H9 (cell line): Measurements from ENCODE around the gene MRRF. TPM values are rescaled to one million over a fixed set of nuclear protein-coding genes. Genes with fewer than 3 reads are reported as not detected.

Experiments used
- DNase-seq: peaks from one replicate; pipeline ENCODE4 v3.0.0-alpha.2; 2017
- H2AFZ ChIP-seq: one replicate; pipeline ENCODE4 v1.6.1; 2013; ENCODE audit warnings: mild to moderate bottlenecking, low read length, control low read depth, moderate library complexity
- H2AK5ac ChIP-seq: 2 replicates; pipeline ENCODE4 v1.6.1; 2013; ENCODE audit warnings: low read length, control low read depth, mixed read lengths; ENCODE audit not compliant: insufficient read length
- H2BK120ac ChIP-seq: one replicate; pipeline ENCODE4 v1.6.1; 2013; ENCODE audit warnings: low read depth, mild to moderate bottlenecking, low read length, control low read depth, inconsistent platforms; ENCODE audit not compliant: poor library complexity, severe bottlenecking
- H2BK12ac ChIP-seq: 2 replicates; pipeline ENCODE4 v1.6.1; 2013; ENCODE audit warnings: low read length, control low read depth, mixed read lengths, low read depth; ENCODE audit not compliant: insufficient read length
- H2BK15ac ChIP-seq: 2 replicates; pipeline ENCODE4 v1.6.1; 2013; ENCODE audit warnings: low read depth, low read length, control low read depth
- H2BK20ac ChIP-seq: one replicate; pipeline ENCODE4 v1.6.1; 2013; ENCODE audit warnings: low read depth, mild to moderate bottlenecking, low read length, control low read depth, inconsistent platforms; ENCODE audit not compliant: poor library complexity, severe bottlenecking
- H2BK5ac ChIP-seq: 2 replicates; pipeline ENCODE4 v1.6.1; 2013; ENCODE audit warnings: low read length, control low read depth, mixed read lengths; ENCODE audit not compliant: insufficient read length
- H3K14ac ChIP-seq: 2 replicates; pipeline ENCODE4 v1.6.1; 2013; ENCODE audit warnings: low read length, control low read depth; ENCODE audit not compliant: insufficient read depth
- H3K18ac ChIP-seq: 2 replicates; pipeline ENCODE4 v1.6.1; 2013; ENCODE audit warnings: low read depth, mild to moderate bottlenecking, mixed read lengths, low read length, control low read depth; ENCODE audit not compliant: insufficient read length
- H3K23ac ChIP-seq: 2 replicates; pipeline ENCODE4 v1.6.1; 2013; ENCODE audit warnings: low read length, control low read depth, mixed read lengths, low read depth; ENCODE audit not compliant: insufficient read length
- H3K23me2 ChIP-seq: 2 replicates; pipeline ENCODE4 v1.6.1; 2013; ENCODE audit warnings: low read depth, mild to moderate bottlenecking, mixed read lengths, low read length, control low read depth; ENCODE audit not compliant: insufficient read length, poor library complexity, severe bottlenecking
- H3K27ac ChIP-seq: 2 replicates; pipeline ENCODE4 v1.5.1; 2013; ENCODE audit warnings: low read length, control low read depth, mixed read lengths, low read depth; ENCODE audit not compliant: insufficient read length
- H3K27me3 ChIP-seq: 2 replicates; pipeline ENCODE4 v1.6.1; 2013; ENCODE audit warnings: low read length, control low read depth, inconsistent platforms; ENCODE audit not compliant: insufficient read depth
- H3K4ac ChIP-seq: 2 replicates; pipeline ENCODE4 v1.6.1; 2013; ENCODE audit warnings: low read depth, mild to moderate bottlenecking, control low read depth, inconsistent platforms, low read length, moderate library complexity
- H3K4me1 ChIP-seq: 2 replicates; pipeline ENCODE4 v1.6.1; 2013; ENCODE audit warnings: low read length, control low read depth, inconsistent platforms; ENCODE audit not compliant: insufficient read depth
- H3K4me2 ChIP-seq: 2 replicates; pipeline ENCODE4 v1.6.1; 2013; ENCODE audit warnings: low read length, control low read depth, mixed read lengths; ENCODE audit not compliant: insufficient read length, insufficient read depth
- H3K56ac ChIP-seq: 2 replicates; pipeline ENCODE4 v1.6.1; 2013; ENCODE audit warnings: low read depth, mild to moderate bottlenecking, mixed read lengths, low read length, control low read depth; ENCODE audit not compliant: insufficient read length
- H3K79me1 ChIP-seq: 2 replicates; pipeline ENCODE4 v1.6.1; 2013; ENCODE audit warnings: low read depth, mild to moderate bottlenecking, moderate library complexity, low read length, control low read depth, inconsistent platforms; ENCODE audit not compliant: insufficient read depth, poor library complexity, severe bottlenecking
- H3K79me2 ChIP-seq: 2 replicates; pipeline ENCODE4 v1.6.1; 2013; ENCODE audit warnings: low read length, control low read depth, inconsistent platforms; ENCODE audit not compliant: insufficient read depth
- H3K9ac ChIP-seq: 2 replicates; pipeline ENCODE4 v1.6.1; 2013; ENCODE audit warnings: low read length, control low read depth, mixed read lengths; ENCODE audit not compliant: insufficient read length; ENCODE audit errors: extremely low read depth
- H3K9me3 ChIP-seq: one replicate; pipeline ENCODE4 v1.6.1; 2013; ENCODE audit warnings: low read depth, low read length, inconsistent platforms; ENCODE audit not compliant: control insufficient read depth
- H3T11ph ChIP-seq: one replicate; pipeline ENCODE4 v1.6.1; 2013; ENCODE audit warnings: mild to moderate bottlenecking, low read length, control low read depth, inconsistent platforms
- H4K20me1 ChIP-seq: one replicate; pipeline ENCODE4 v1.6.1; 2013; ENCODE audit not compliant: control insufficient read depth, insufficient read length, insufficient read depth
- H4K5ac ChIP-seq: 2 replicates; pipeline ENCODE4 v1.6.1; 2013; ENCODE audit warnings: low read depth, mild to moderate bottlenecking, mixed read lengths, low read length, control low read depth; ENCODE audit not compliant: insufficient read length
- H4K8ac ChIP-seq: replicated peaks from 2 replicates; pipeline ENCODE4 v1.6.1; 2013; ENCODE audit warnings: low read length, control low read depth, mixed read lengths, low read depth; ENCODE audit not compliant: insufficient read length
- H4K91ac ChIP-seq: 2 replicates; pipeline ENCODE4 v1.6.1; 2013; ENCODE audit warnings: low read depth, mild to moderate bottlenecking, moderate library complexity, mixed read lengths, low read length, control low read depth; ENCODE audit not compliant: insufficient read length
- H3K27ac Mint-ChIP-seq, 3 experiments: 2 replicates in 2 of 3; 3 replicates in 1 of 3; pipeline ENCODE4 v1.8.0; 2020 to 2021; ENCODE audit warnings: mixed read lengths in 3 of 3, mild to moderate bottlenecking in 1 of 3, moderate library complexity in 1 of 3
- H3K27me3 Mint-ChIP-seq: 2 replicates; pipeline ENCODE4 v1.8.0; 2021; ENCODE audit warnings: low read depth, mild to moderate bottlenecking, moderate library complexity, mixed read lengths
- H3K36me3 Mint-ChIP-seq, 3 experiments: 2 replicates in 2 of 3; 3 replicates in 1 of 3; pipeline ENCODE4 v1.8.0; 2020 to 2021; ENCODE audit warnings: low read depth in 3 of 3, mixed read lengths in 3 of 3; ENCODE audit not compliant: insufficient read depth in 1 of 3
- H3K4me1 Mint-ChIP-seq, 2 experiments: 2 replicates each; pipeline ENCODE4 v1.8.0; 2020; ENCODE audit warnings: mixed read lengths in 2 of 2
- H3K4me3 Mint-ChIP-seq, 2 experiments: 2 replicates in 1 of 2; 3 replicates in 1 of 2; pipeline ENCODE4 v1.8.0; 2020 to 2021; ENCODE audit warnings: mild to moderate bottlenecking in 2 of 2, mixed read lengths in 2 of 2, moderate library complexity in 1 of 2
- H3K9me3 Mint-ChIP-seq, 2 experiments: 2 replicates in 1 of 2; 3 replicates in 1 of 2; pipeline ENCODE4 v1.8.0; 2020; ENCODE audit warnings: mild to moderate bottlenecking in 2 of 2, mixed read lengths in 2 of 2, moderate library complexity in 1 of 2
- WGBS: extraction: QIAGEN DNeasy Blood & Tissue Kit; methylation state at CpG from one replicate; pipeline ENCODE4 v1.1.7; 2013; ENCODE audit warnings: missing lambda C conversion rate, low lambda C conversion rate, mixed read lengths; ENCODE audit not compliant: insufficient read length; ENCODE audit errors: extremely low coverage; 5-methylcytosine and 5-hydroxymethylcytosine counted together
- total RNA-seq: library from RNA; stranded (reverse); gene quantifications from 2 replicates; pipeline ENCODE4 v1.2.1, GENCODE V29; 2021
- TF ChIP-seq, protein P1 (sequence below): fragments of 200-600 bp; sonication (generic); conservative IDR thresholded peaks from 3 replicates; pipeline ENCODE4 v1.8.0; 2021; ENCODE audit warnings: antibody characterized with exemption, mild to moderate bottlenecking

Gene MRRF
- total RNA-seq, 1 experiment from 2014 or later: 33.7 TPM

DNA sequence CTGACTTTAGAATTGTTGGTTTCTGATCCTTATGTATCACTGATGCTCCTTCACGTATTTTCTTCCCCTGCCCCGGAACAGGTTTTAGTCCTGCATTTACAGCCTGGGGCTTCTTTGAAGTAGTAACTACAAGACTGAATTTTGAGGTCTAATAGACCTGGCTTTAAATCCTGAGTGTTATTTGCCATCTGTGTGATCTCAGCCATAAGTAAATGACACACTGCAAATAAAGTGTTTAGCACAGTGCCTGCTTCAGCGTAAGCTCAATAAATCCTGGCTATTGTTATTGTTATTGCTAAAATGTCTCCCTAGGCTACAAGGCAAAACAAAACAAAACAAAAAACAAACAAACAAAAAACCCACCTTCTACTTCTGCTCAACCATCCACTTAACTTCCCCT, 20.3 kb upstream of the MRRF start:
- H3K4me2 ChIP-seq: no peak overlapping the region
- H4K20me1 ChIP-seq: no peaks in the 10 kb centered on the region
- DNase-seq: no peak
- H2AK5ac ChIP-seq: no peak overlapping the region
- no peak overlapping the region for H3K4me3 Mint-ChIP-seq
- H3K4me1 Mint-ChIP-seq: no peaks in the 10 kb centered on the region
- H3K56ac ChIP-seq: no peak overlapping the region
- H3K27ac Mint-ChIP-seq: 0 out of 7 replicates have a peak overlapping the region, but pooled peaks of 1 of the 3 experiments have one; percentile 39
- H3K14ac ChIP-seq: no peak overlapping the region
- WGBS: no CpG with 5 or more reads among the region's 3 CpGs
- no peaks in the 10 kb centered on the region for H3K79me1 ChIP-seq
- H3K4me1 ChIP-seq: no peaks in the 10 kb centered on the region
- H3K18ac ChIP-seq: no peak overlapping the region
- no peak overlapping the region for H3K23ac ChIP-seq
- H3T11ph ChIP-seq: no peak overlapping the region
- H3K36me3 Mint-ChIP-seq: peaks cover 5 to 56% (median 39%) of the 10 kb centered on the region in 3 experiments; a peak in 6 of 7 replicates
- no peaks in the 10 kb centered on the region for H3K27me3 Mint-ChIP-seq
- no peak overlapping the region for H4K8ac ChIP-seq
- H3K27ac ChIP-seq: no peak overlapping the region
- no peak overlapping the region for H3K9ac ChIP-seq
- no peak overlapping the region for H2BK20ac ChIP-seq
- no peak overlapping the region for H2BK15ac ChIP-seq
- H2AFZ ChIP-seq: no peak overlapping the region
- H3K4ac ChIP-seq: no peak overlapping the region
- TF ChIP-seq, protein P1, sequence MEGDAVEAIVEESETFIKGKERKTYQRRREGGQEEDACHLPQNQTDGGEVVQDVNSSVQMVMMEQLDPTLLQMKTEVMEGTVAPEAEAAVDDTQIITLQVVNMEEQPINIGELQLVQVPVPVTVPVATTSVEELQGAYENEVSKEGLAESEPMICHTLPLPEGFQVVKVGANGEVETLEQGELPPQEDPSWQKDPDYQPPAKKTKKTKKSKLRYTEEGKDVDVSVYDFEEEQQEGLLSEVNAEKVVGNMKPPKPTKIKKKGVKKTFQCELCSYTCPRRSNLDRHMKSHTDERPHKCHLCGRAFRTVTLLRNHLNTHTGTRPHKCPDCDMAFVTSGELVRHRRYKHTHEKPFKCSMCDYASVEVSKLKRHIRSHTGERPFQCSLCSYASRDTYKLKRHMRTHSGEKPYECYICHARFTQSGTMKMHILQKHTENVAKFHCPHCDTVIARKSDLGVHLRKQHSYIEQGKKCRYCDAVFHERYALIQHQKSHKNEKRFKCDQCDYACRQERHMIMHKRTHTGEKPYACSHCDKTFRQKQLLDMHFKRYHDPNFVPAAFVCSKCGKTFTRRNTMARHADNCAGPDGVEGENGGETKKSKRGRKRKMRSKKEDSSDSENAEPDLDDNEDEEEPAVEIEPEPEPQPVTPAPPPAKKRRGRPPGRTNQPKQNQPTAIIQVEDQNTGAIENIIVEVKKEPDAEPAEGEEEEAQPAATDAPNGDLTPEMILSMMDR: no peak
- H4K5ac ChIP-seq: no peak overlapping the region
- no peaks in the 10 kb centered on the region for H3K79me2 ChIP-seq
- no peaks in the 10 kb centered on the region for H3K9me3 ChIP-seq
- no peak overlapping the region for H2BK120ac ChIP-seq
- no peak overlapping the region for H4K91ac ChIP-seq
- no peak overlapping the region for H2BK12ac ChIP-seq
- no peaks in the 10 kb centered on the region for H3K27me3 ChIP-seq
- no peaks in the 10 kb centered on the region for H3K23me2 ChIP-seq
- no peak overlapping the region for H2BK5ac ChIP-seq
- no peaks in the 10 kb centered on the region for H3K9me3 Mint-ChIP-seq
